Choroid plexus epithelial cell (primary cell): ENCODE measurements around the gene MLEC.

Experiments used
- DNase-seq: peaks from one replicate; pipeline ENCODE4 v3.0.0-alpha.2; 2010; ENCODE audit warnings: low read depth
- H3K4me3 ChIP-seq: 2 replicates; pipeline ENCODE4 v1.5.1; 2011; ENCODE audit warnings: low read depth, mild to moderate bottlenecking, control low read depth, low read length, moderate library complexity
- CTCF ChIP-seq: conservative IDR thresholded peaks from 2 replicates; pipeline ENCODE4 v1.5.1; 2011; ENCODE audit warnings: low read depth, mild to moderate bottlenecking, control low read depth, inconsistent platforms, low read length, moderate library complexity

Gene MLEC

GRCh38 chr12:120646044-120646443 lies 40.9 kb upstream of the MLEC start:
- no peak for DNase-seq
- H3K4me3 ChIP-seq, result no peak overlapping the region
- TF ChIP-seq CTCF, result no peak

DNA sequence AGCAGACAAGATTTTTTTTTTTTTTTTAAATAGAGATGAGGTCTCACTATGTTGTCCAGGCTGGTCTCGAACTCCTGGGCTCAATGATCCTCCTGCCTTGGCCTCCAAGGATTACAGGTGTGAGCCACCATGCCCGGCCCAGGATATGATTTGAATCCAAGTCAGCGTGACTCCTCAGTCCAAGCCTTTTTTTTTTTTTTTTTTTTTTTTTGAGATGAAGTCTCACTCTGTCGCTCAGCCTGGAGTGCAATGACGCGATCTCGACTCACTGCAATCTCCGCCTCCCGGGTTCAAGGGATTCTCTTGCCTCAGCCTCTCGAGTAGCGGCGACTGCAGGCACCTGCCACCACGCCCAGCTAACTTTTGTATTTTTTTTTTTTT lies 39.6 kb upstream of the MLEC start:
- H3K4me3 ChIP-seq, result no peak overlapping the region
- DNase-seq, result no peak
- TF ChIP-seq CTCF, result no peak

GRCh38 chr12:120649442-120650232 lies 37.3 kb upstream of the MLEC start:
- TF ChIP-seq CTCF, result no peak
- no peak overlapping the region for H3K4me3 ChIP-seq
- no peak for DNase-seq

GRCh38 chr12:120650233-120650690 lies 36.7 kb upstream of the MLEC start:
- no peak overlapping the region for H3K4me3 ChIP-seq
- no peak for DNase-seq

GRCh38 chr12:120651821-120652220 lies 35.1 kb upstream of the MLEC start:
- DNase-seq, result peak; percentile 64
- TF ChIP-seq CTCF, result no peak
- H3K4me3 ChIP-seq, result no peak overlapping the region

More at GRCh38 chr12:120650233-120650690, 36.7 kb upstream of the MLEC start:
- no peak for TF ChIP-seq CTCF

- DNase-seq, result no peak
- no peak overlapping the region for H3K4me3 ChIP-seq
- no peak for TF ChIP-seq CTCF
Measured at GRCh38 chr12:120652656-120653435, 34.1 kb upstream of the MLEC start.
